Ammon's horn (tissue), 1 donor: ENCODE measurements around the gene GATA6.

Experiments
- DNase-seq: peaks from one replicate; pipeline ENCODE4 v3.0.0-alpha.2; 2016; ENCODE audit warnings: low spot score

Gene GATA6

DNA sequence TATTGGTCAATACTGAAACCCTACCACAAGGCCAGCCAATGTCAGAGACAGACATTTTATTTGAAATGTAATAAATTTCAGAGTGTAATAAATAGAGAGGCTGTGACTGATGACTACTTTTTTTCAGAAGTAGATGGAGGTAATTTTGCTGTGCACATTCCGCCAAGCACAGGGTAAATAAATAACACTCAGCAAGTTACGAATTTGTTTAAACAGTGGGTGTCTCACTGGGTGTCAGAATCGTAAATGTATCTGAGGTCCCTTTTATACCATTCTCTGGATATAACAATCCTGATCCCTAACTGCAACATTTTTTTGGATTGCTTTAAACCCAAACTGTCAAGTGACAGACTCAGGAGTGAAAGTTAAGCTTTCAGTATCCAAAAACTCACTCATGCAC, 74.1 kb downstream of the GATA6 start:
- DNase-seq: no peak

GRCh38 chr18:22250026-22250425, 80.6 kb downstream of the GATA6 start:
- no peak for DNase-seq

DNA sequence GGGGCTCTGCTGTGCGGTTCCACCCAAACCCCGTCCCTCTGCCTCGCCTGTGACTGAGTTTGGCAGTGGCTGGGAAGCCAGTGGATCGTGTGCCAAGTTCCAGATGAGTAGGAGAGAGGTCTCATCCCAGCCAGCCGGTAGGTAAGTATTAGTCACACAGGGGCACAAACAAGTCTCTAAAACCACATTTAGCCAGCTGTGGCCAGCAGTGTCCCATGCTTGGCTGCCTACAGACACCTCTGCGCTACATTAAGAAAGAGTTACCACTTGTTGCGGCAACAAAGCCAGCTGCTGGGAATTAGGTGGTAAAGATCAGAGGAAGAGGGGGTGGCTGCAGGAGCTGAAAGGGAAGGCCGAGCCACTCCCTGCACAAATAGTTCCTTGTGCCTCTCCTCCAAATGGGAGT, 81.2 kb downstream of the GATA6 start:
- no peak for DNase-seq
